ENCODE results near the gene CCDC15.

Gene CCDC15

GRCh38 chr11:124971810-124972209 is 17.8 kb downstream of the CCDC15 start:
- no peak for DNase-seq (ENCODE audit: low read depth)
- H3K4me3 ChIP-seq (ENCODE audit: low read depth, low read length) = no peak overlapping the region
- TF ChIP-seq CTCF (IDR thresholded peaks at IDR 0.05; ENCODE audit: low read depth, low read length, missing control alignments) = no peak

- DNase-seq (ENCODE audit: low read depth) = no peak
- no peak overlapping the region for H3K4me3 ChIP-seq (ENCODE audit: low read depth, low read length)
- no peak for TF ChIP-seq CTCF (IDR thresholded peaks at IDR 0.05; ENCODE audit: low read depth, low read length, missing control alignments)
These were observed 22.5 kb downstream of the CCDC15 start for GRCh38 chr11:124976531-124976930.

GRCh38 chr11:124977006-124977405 is 23.0 kb downstream of the CCDC15 start:
- DNase-seq (ENCODE audit: low read depth) = no peak
- no peak overlapping the region for H3K4me3 ChIP-seq (ENCODE audit: low read depth, low read length)
- TF ChIP-seq CTCF (IDR thresholded peaks at IDR 0.05; ENCODE audit: low read depth, low read length, missing control alignments) = no peak

- no peak overlapping the region for H3K4me3 ChIP-seq (ENCODE audit: low read depth, low read length)
- no peak for TF ChIP-seq CTCF (IDR thresholded peaks at IDR 0.05; ENCODE audit: low read depth, low read length, missing control alignments)
These were observed 24.3 kb downstream of the CCDC15 start for GRCh38 chr11:124978316-124978715.

GRCh38 chr11:124982043-124982442 is 28.0 kb downstream of the CCDC15 start:
- no peak for TF ChIP-seq CTCF (IDR thresholded peaks at IDR 0.05; ENCODE audit: low read depth, low read length, missing control alignments)
- no peak for DNase-seq (ENCODE audit: low read depth)
- H3K4me3 ChIP-seq (ENCODE audit: low read depth, low read length) = no peak overlapping the region

More at GRCh38 chr11:124978316-124978715, 24.3 kb downstream of the CCDC15 start:
- no peak for DNase-seq (ENCODE audit: low read depth)

GRCh38 chr11:124983674-124984511 is 29.9 kb downstream of the CCDC15 start:
- no peak overlapping the region for H3K4me3 ChIP-seq (ENCODE audit: low read depth, low read length)
- DNase-seq (ENCODE audit: low read depth) = no peak
- no peak for TF ChIP-seq CTCF (IDR thresholded peaks at IDR 0.05; ENCODE audit: low read depth, low read length, missing control alignments)

GRCh38 chr11:124984512-124984854 is 30.5 kb downstream of the CCDC15 start:
- no peak for DNase-seq (ENCODE audit: low read depth)
- TF ChIP-seq CTCF (IDR thresholded peaks at IDR 0.05; ENCODE audit: low read depth, low read length, missing control alignments) = no peak
- no peak overlapping the region for H3K4me3 ChIP-seq (ENCODE audit: low read depth, low read length)
